ENCODE measurements around the gene MAP4K3.

The MAP4K3 gene

GRCh38 chr2:39228413-39229209 lies 208.5 kb downstream of the MAP4K3 start:
- no peak for DNase-seq

- peak; percentile 28 for DNase-seq
Measured at GRCh38 chr2:39227628-39228412, 209.3 kb downstream of the MAP4K3 start.

GRCh38 chr2:39225567-39225966 lies 211.5 kb downstream of the MAP4K3 start:
- no peak for DNase-seq

- DNase-seq: no peak
Measured at GRCh38 chr2:39223909-39224308, 213.2 kb downstream of the MAP4K3 start.

GRCh38 chr2:39221459-39221858 lies 215.6 kb downstream of the MAP4K3 start:
- DNase-seq: no peak

GRCh38 chr2:39220136-39220535 lies 216.9 kb downstream of the MAP4K3 start:
- no peak for DNase-seq

GRCh38 chr2:39218391-39218790 lies 218.7 kb downstream of the MAP4K3 start:
- no peak for DNase-seq

- no peak for DNase-seq
Measured at GRCh38 chr2:39217192-39217550, 219.9 kb downstream of the MAP4K3 start.

GRCh38 chr2:39216346-39217191 lies 220.5 kb downstream of the MAP4K3 start:
- DNase-seq: no peak

GRCh38 chr2:39215545-39215944 lies 221.5 kb downstream of the MAP4K3 start:
- no peak for DNase-seq

- DNase-seq: no peak
Measured at GRCh38 chr2:39213015-39213414, 224.1 kb downstream of the MAP4K3 start.

GRCh38 chr2:39210846-39211245 lies 226.2 kb downstream of the MAP4K3 start:
- no peak for DNase-seq

- no peak for DNase-seq
Measured at GRCh38 chr2:39203382-39203781, 233.7 kb downstream of the MAP4K3 start.

GRCh38 chr2:39202639-39203369 lies 234.3 kb downstream of the MAP4K3 start:
- DNase-seq: no peak
